SIG-M5 treated with dmso at 0.1 percent for 504 hours (cell line): Measurements from ENCODE around the gene TRIM6.
"Not testable (repeated sequence)": the region's sequence is repeated elsewhere in the genome, so short reads cannot be mapped to it uniquely, and the experiment has no call there.

Experiments
- DNase-seq: peaks from one replicate; lab custom pipeline; 2025; ENCODE audit not compliant: unreplicated experiment; lab: John Stamatoyannopoulos, UW

Gene TRIM6

GRCh38 chr11:5602791-5603190 is 6.4 kb downstream of the TRIM6 start:
- DNase-seq, result not testable (repeated sequence)

- DNase-seq, result no peak
These were observed 6.9 kb downstream of the TRIM6 start for GRCh38 chr11:5603326-5603725.

- DNase-seq, result no peak
These were observed 8.5 kb downstream of the TRIM6 start for GRCh38 chr11:5604896-5605295.

- no peak for DNase-seq
These were observed 9.4 kb downstream of the TRIM6 start for GRCh38 chr11:5605849-5606248.

GRCh38 chr11:5608808-5609207 is 12.4 kb downstream of the TRIM6 start:
- no peak for DNase-seq

- no peak for DNase-seq
These were observed 14.0 kb downstream of the TRIM6 start for GRCh38 chr11:5610446-5610845.

GRCh38 chr11:5611627-5612026 is 15.2 kb downstream of the TRIM6 start:
- DNase-seq, result no peak

GRCh38 chr11:5618807-5619206 is 22.4 kb downstream of the TRIM6 start:
- DNase-seq, result no peak

GRCh38 chr11:5620651-5621521 is 24.4 kb downstream of the TRIM6 start:
- DNase-seq, result no peak

GRCh38 chr11:5621580-5621979 is 25.1 kb downstream of the TRIM6 start:
- DNase-seq, result no peak

GRCh38 chr11:5622802-5623201 is 26.4 kb downstream of the TRIM6 start:
- DNase-seq, result no peak

GRCh38 chr11:5624489-5625279 is 28.2 kb downstream of the TRIM6 start, which contains the start of gene TRIM34:
Gene TRIM34, plus strand, starts transcription at chr11:5625001. Its CDS starts 7,331 bp downstream, at chr11:5632332.
- DNase-seq, result peak; percentile 83

GRCh38 chr11:5625281-5625680 is 28.8 kb downstream of the TRIM6 start:
- DNase-seq, result no peak

- no peak for DNase-seq
These were observed 29.8 kb downstream of the TRIM6 start for GRCh38 chr11:5626196-5626595.

GRCh38 chr11:5631417-5631816 is 35.0 kb downstream of the TRIM6 start:
- no peak for DNase-seq

GRCh38 chr11:5631969-5632635 is 35.7 kb downstream of the TRIM6 start:
- DNase-seq, result peak; percentile 30

GRCh38 chr11:5639953-5640352 is 43.5 kb downstream of the TRIM6 start:
- DNase-seq, result no peak

- no peak for DNase-seq
These were observed 47.1 kb downstream of the TRIM6 start for GRCh38 chr11:5643585-5643984.

- DNase-seq, result no peak
These were observed 49.7 kb downstream of the TRIM6 start for GRCh38 chr11:5646139-5646538.

- no peak for DNase-seq
These were observed 59.0 kb downstream of the TRIM6 start for GRCh38 chr11:5655474-5655873.

GRCh38 chr11:5656956-5657355 is 60.5 kb downstream of the TRIM6 start:
- not testable (repeated sequence) for DNase-seq
